GM19043 (cell line): ENCODE data around the gene CARS2.

Source experiments
- ATAC-seq: cut with Tn5 transposase; IDR thresholded peaks from one replicate; pipeline ENCODE4 v1.9.1; 2021; ENCODE audit warnings: low read depth; ENCODE audit not compliant: unreplicated experiment

CARS2 gene

DNA sequence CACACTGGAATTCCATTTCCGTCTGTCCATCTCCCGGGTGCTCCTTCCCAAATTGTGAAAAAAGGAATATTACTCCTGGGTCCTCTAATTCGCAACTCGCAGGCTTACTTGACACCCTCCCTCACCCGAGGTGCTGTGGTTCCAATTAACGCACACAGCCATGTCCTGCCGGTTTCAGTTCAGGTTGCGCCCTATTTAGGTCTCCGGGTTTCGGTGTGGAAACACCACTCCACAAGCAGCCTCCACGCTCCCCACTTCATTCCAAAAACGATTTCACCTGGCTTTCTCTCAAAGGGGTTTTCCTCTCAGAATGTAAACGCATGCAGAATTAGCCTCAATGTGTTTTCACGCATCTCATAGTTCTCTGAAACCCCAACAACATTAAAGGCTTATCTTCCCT, 52.6 kb downstream of the CARS2 start:
- ATAC-seq, result no peak

DNA sequence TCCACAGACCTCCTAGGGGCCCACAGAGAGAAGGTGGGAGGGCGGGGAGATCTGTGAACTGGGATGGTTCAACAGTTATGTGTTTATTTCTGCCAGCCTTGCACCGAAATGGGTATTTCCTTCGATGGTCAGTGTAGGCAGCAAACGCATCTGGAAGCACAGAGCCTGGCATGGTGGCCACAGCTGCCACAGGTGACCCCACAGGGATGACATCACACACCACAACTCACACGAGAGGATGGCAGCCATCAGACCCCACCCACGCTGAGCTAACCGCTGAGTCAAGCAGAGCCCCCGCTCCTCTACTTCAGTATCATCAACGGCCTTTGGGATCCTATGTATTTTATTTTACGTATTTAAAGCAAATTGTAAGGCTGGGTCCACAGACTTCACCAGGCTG, 53.2 kb downstream of the CARS2 start:
- ATAC-seq, result no peak

DNA sequence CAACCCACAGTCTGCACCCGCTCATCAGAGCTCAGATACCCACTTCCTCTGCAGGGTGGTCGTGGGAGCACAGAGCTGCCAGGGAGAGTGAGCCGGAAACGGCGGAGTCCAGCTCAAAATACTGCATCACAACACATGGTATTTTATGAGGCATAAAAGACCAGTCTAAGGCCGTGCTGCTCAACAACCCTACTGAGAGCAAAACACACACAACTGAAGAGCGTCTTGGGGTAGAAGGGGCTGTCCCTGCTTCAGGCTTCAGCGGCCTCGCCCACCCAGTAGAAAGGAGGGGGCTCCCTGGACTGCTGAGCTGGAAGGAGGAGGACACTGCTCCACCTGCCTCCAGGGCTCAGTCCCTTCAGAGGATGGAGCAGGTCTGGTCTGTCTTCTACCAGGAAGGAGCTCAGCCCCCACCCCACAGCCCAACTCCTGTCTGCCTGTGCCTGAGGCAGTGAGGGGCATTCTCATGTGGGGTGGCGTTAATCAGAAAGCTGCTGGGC, 53.6 kb downstream of the CARS2 start:
- ATAC-seq, result no peak

DNA sequence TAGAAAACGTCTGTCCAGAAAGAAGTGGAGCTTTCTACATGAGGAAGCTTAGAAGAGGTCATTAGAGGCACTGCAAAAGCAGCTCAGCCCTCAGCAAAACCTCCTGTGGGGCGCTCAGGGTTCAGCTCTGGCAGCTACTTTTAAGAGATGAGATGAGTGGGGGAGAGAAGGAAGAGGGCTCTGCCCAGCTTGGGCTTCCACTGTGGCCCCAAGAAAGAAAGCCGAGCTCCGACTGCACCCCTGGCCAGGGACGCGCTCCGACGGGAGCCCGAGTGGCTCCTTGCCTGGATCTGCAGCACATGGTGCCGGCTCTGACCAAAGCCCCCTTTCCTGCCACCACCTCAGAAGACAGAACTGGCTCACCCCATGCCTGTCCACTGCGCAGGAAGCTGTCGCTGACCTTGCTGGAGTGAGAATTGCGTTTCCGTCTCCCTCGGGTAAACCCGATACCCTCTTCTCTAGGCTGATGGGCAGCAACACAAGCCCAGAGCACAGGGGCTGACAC, 54.1 kb downstream of the CARS2 start:
- no peak for ATAC-seq

DNA sequence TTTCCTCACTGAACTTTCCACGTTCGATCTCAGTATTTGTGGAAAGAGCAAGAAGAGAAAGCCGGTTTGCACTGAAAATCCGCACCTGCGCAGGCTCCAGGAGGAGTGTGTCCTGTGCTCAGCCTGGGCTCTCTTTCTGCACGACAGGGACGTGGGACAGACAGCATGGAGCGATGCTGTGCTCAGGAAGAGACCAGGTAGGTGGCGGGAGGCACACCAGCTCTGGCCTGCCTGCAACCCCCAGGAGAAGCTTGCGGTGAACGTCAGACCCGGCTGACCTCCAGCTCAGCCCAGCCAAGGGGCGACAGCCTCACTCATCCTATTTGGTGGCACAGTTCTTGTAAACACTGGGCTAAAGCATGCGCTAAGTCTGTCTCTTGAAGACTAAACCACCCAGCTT, 54.6 kb downstream of the CARS2 start:
- no peak for ATAC-seq

DNA sequence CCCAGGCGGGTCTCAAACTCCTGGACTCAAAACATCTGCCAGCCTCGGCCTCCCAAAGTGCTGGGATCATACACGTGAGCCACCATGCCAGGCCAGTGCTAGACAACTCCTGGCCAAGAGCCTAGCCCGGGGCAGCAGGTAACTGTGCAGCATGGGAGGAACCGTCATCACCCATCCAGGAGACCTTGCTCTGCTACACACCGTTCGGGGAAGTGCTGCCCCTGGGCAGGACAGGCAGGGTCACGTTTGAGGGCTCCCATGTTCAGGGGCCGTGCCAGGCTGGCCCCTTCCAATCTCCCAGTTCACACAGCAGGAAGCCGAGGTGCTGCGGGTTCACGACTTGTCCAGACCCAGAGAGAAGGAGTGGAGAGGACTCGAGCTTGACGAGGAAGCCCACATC, 55.5 kb downstream of the CARS2 start:
- no peak for ATAC-seq

DNA sequence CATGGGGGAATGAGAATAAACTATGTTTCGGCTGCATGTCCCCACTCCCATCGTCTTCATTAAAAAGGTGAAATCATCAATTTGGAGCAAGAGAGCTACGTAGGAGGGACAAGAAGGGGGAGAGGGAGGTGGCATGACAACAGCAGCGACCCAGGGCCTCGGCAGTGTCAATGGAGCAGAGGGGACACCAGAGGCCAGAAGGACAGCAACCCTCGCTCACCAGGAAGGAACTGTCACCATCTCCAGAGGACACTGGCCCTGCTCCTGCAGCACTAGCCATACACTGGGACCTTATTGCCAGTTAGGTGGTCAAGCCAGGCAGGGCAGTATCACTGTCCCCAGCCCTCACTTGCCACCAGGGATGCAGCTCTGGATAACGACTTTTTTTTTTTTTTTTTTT, 56.4 kb downstream of the CARS2 start:
- ATAC-seq, result no peak

DNA sequence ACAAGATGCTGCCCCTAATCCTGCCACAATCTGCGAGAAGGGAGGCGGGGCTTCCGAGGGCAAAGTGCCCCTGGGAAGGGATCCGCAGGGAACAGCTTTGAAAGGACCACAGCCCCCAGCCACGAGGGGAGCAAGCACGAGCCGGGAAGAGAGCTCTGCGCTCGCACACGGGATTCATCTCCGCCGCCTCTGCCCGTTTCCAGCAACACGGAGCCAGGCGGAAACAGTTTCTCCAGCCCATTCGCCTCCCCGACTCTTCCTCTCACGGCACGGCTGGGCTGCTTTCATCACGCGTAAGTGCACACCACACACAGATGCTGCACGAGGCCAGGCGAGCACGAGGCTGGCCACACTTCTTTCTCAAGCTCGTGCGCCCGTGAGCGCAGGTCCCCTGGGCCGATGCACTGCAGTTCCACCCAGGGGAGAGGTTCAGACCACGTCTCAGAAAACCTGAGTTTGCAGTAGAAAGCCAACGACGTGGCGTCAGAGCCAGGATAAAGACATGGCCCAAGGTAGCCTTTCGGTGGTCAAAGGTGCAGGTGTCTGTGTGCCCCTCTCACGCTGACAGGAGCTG, 57.0 kb downstream of the CARS2 start:
- ATAC-seq, result no peak

DNA sequence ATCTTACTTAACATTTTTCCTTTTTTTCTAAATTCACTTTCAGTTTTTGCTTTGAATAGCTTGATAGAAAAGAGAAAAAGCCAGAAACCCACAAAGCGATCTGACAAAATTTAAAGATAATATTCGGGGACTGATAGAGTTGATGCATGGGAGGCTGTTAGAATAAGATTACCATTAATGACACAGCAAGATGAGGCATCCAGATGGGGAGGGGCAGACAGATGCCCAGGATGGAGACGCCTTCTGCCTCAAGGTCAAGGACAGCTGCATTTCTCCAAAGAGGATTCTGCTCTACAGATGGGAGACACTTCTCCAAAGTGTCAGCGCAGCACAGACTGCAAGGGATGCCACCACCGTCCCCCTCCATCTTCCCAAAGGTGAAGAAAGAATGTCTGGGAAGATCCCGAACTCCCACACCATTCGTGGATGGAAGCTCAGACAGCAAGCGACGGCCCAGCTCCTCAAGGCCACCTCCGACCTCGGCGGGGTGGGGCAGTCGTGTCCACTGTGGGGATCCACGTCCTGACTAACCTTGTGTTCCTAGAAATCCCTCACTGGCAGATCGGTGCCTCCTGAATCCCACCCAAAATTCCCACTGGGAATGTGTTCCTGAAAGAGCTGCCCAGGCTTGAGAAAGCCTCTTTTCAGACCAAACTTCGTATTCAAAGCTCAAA, 57.6 kb downstream of the CARS2 start:
- ATAC-seq, result no peak

DNA sequence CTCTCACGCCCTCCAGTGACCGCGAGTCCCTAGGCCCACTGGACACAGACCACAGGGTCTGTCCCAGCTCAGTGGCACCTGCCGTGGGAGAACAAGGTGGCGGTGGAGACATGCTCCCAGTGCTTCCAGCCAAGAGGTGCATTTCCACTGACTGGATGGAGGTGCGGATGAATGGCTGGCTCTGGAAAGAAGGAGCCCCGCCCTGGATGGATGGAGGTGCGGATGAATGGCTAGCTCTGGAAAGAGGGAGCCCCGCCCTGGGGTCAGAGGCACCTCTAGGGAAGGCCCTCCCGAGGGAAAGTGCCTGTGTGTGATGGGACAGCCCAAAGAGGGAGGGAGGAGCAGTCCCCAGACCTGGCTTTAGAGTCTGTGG, 58.6 kb downstream of the CARS2 start:
- ATAC-seq, result no peak

DNA sequence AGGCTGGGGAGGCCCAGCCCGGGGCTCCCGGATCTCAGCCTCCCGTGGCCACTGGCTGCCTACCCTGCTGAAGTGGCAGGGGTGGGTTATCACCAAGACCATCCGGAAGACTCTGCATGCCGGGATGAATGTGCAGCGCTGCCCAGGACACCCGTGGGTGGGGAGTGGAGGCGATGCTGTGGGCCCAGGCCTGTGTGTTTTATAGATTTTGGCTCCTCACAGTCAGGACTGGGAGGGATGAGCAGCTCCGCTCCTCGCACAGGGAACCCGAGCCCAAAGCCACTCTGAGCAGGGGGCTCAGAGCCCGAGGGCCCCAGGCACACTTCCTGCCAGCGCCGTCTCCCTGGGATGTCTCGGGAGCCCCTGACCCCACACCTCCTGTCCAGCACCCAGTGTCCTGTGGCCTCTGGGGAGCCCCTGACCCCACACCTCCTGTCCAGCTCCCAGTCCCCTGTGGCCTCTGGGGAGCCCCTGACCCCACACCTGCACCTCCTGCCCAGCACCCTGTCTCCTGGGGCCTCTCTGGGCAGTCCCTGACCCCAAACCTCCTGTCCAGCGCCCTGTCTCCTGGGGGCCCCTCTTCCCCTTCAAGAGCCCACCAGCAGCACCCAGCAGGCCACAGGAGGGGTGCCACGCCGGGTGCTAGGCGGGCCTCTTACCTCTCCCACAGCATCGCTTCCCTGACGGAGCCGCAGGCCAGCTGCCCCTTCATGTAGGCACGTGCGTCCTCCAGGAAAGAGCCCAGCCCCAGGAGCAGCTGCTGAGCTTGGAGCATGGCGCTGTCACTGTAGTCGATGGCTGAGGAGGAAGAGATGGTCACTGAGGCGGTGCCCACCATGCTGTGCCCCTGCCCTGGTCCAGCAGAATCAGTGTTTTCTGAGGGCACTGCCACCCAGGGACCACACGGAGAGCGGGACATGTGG, 59.2 kb downstream of the CARS2 start:
- ATAC-seq, result no peak

DNA sequence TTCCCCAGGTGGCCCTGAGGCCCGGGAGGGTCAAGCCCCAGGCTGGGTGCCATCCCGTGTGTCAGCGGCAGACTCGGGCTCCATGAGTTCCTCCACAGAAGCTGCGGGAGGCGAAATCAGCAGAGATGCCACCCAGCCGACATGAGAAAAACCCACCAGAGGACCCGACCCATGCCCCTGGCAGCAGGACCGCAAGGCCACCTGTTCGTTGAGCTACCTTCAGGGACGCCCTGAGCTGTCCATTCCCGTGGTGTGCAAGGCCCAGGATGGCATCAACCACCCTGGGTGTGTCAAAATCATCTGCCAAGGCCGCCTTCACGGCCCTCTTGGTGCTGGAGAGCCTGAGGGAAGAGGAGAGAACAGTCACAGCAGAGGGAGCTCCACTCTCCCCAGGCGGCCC, 60.2 kb downstream of the CARS2 start:
- no peak for ATAC-seq

DNA sequence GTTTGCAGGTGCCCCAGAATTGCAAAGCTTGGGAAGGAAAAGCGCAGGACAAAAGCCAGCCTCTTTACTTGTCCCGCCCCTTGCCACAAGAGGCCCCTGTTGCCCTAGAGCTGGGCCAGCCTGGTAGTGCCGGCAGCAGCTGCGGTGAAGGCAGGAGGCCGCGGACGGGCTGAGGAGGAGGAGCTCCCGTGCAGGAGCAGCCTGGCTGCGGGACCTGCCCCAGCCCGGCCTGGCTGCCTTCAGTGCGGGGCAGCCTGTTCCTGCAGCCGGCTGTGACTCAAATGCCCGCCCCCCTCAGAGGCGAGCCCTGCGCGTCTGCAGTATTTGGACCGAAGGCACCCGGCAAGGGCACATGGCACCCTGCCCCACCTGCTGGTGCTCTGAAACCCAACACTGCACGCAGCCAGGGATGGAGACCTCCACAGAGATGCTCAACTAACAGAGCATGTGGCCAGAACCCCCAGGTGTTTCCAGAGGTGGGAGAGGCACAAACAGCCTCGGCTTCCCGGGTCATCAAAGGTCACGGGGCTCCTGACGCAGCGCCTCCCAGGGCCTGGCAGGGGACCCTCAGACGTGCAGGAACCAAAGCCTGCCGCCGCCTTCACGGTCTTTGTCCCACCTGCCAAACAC, 60.9 kb downstream of the CARS2 start:
- peak; percentile 84 for ATAC-seq

DNA sequence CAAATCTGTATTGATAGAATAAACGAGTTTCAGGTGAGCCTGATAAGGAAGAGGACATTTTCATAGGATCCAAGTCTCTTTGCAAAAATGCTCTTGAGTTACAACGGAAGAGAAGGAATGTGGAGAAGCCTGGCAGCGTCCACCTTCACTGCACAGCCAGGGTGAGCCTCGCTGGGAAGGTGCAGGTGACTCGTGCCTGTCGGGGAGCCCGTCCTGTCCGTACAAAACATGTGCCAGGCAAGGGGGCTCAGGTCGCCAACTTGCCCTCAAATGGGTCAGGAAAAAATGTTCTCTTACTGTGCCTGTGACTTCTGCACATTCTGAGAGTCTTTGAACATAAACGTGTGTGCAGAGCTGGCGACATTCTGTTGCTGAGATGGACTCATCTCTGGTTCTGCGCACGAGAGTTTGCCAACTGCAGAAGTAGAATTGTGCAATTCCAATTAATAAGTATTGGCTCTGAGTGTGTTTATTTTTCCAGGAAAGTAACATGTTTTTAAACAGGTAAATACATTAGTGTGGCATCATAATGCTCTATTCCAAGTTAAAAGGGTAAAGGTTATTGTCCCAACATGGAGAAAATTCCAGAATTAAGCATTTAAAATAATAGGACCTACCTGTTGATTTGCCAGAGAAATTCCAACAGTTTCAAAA, 62.0 kb downstream of the CARS2 start:
- ATAC-seq, result no peak

DNA sequence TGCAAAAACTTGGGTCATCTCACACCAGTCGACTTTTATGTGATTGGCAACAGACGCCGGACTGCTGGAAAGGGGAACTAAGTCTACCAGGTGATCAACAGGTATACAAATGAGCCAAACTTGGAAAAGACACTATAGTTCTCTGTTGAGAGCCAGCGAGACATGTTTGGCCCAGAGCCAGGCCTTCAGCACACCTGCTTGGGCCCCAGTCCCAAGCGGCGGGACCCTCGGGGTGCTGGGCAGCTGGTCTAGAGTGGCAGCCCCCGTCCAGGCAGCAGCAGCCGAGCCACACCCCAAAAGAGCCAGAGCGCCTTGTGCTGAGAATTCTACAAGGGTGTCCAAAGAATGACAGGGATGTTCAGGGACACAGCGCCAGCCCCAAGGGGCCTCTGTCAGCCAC, 62.6 kb downstream of the CARS2 start:
- no peak for ATAC-seq

DNA sequence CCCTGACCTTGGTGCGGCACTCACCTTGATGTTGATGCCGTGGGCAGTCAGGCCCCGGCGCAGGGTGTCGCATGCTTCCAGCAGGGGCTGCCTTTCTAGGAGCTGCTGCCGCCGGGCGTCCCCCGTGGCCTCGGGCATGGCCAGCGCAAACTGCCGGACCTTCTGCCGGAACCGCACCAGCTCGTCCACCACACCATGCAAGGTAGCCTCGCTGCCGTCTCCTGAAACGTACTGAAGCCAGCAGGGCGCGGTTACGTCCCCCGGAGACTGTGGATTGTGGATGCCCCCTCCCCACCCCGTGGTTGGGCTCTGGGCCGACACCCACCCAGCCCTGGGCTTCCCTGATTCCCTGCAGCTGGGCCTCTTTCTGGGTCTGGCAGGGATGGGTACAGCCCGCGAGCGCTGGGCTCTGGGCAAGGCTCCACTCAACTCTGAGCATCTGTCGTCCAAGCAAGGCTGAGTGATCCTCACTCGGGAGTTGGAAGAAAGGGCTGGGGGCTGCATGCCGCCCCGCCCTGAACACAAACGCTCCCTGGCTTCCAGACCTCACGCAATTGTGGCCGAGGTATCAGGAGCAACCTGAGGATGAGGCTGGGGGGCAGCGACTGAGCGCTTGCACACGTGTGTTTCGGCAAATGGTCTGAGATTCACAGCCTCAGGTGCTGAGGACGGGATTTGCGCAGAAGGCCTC, 63.5 kb downstream of the CARS2 start:
- no peak for ATAC-seq

DNA sequence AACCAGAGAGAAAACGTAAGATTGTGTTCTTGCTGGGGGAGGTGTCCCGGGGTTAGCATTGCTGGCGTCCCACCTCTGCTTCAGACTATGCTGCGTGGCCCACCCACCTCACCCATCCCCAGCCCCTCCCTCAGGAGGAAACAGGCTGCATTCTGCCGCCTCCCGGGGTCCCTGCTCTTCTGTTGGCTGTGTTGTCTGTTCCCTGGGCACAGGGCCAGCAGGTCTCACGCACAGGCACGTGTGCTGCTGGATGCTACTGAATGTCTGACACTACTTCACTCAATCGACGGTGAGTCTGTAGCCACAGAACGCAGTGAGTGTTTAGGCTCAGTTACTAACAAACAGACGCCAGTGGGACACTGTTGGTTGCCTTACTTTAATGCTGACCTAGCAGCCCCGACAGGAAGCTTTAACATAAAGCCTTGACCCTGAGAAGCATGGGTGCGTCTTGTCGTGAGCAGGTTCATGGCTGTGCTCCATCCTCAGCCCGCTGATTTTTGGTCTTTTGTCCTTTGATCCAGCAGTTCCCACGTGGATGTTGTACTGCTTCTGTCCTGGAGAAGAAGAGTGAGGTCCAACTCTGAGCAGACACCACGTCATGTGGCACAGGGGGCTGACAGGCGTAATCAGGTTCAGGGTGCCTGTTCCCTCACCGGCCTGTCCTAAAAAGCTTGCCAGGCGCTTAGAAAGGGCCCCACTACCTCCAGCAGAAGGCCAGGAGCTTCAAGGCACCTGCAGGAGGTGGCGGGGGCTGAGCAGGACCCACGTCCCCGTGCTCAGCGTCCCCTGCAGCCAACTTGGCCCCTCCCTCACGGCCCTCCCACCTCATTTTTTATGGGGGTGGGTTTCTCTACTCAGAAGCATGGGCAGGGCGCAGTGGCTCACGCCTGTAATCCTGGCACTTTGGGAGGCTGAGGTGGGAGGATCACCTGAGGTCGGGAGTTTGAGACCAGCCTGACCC, 64.6 kb downstream of the CARS2 start:
- ATAC-seq, result no peak

DNA sequence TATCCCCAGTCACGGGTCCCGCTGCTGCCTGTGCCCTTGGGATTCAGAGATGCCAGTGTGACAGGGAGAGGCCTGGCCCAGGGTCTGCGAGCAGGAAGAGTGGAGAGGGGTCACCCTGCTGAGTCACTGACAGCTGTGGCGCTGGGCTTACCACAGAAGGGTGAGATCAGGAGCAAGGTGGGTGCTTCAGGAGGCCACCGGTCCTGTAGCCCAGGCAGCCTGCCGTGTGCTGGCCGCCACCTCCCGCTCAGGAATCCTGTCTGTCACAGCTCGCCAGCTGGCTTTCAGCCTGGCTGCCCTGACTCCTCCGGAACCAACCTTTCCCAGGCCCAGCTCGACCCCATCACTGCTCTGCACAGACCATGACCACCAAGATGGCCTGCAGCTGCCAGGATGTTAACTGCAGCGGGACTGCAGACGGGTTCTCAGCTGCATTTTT, 65.3 kb downstream of the CARS2 start:
- no peak for ATAC-seq

DNA sequence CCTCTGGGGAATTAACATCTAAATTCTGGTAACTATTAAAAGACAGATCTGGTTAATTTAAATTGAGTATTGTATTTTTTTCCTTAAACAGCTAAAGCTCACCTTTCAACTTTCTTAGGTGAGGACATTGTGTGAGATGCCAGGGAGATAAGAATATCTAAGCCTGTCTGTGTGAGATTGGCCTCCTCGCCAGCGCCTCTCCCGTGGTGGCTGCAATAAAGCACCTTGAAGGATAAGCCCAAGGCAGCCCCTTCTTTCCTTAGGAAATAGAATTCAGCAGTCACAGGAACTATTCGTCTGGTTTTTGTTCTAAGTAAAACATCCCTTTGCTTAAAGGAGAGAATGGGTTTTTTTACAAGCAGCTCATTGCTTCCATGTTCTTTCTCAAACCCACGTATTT, 66.0 kb downstream of the CARS2 start:
- no peak for ATAC-seq
